GM12801 (cell line): ENCODE data around the gene RAB22A.

Source experiments
- TF ChIP-seq, protein P1 (sequence below): IDR thresholded peaks from one replicate; pipeline ENCODE4 v1.5.1; 2011; ENCODE audit warnings: control low read depth; ENCODE audit not compliant: insufficient read length; ENCODE audit errors: extremely low read depth

The RAB22A gene

DNA sequence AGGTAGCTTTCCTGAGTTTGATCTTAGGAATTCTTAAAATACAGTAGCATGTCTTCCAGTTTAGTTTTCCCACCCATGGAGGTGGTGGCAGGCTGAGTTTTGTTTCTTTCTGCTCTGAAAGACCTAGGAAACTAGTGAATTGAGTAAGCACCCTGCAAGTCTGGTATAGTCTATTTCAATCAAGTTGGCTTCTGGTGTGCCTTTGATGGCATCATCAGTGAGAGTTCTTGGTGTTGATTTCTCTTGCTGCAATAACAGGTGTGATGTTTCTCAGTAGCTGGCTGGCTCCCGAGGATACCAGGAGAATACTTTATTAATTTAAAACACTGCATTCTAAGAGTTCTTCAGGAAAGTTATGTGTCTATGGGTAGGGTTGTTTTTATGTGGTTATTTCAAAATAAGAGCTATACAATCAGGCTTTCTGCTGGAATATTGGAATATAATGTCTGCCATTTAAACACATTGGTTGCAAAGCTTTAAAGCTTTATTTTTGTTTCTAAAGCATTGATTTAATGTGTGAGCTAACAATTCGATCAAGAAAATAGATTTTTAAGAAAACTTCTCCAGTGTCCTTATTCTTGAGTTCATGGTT lies 98.5 kb downstream of the RAB22A start:
- TF ChIP-seq, protein P1, sequence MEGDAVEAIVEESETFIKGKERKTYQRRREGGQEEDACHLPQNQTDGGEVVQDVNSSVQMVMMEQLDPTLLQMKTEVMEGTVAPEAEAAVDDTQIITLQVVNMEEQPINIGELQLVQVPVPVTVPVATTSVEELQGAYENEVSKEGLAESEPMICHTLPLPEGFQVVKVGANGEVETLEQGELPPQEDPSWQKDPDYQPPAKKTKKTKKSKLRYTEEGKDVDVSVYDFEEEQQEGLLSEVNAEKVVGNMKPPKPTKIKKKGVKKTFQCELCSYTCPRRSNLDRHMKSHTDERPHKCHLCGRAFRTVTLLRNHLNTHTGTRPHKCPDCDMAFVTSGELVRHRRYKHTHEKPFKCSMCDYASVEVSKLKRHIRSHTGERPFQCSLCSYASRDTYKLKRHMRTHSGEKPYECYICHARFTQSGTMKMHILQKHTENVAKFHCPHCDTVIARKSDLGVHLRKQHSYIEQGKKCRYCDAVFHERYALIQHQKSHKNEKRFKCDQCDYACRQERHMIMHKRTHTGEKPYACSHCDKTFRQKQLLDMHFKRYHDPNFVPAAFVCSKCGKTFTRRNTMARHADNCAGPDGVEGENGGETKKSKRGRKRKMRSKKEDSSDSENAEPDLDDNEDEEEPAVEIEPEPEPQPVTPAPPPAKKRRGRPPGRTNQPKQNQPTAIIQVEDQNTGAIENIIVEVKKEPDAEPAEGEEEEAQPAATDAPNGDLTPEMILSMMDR, result no peak

DNA sequence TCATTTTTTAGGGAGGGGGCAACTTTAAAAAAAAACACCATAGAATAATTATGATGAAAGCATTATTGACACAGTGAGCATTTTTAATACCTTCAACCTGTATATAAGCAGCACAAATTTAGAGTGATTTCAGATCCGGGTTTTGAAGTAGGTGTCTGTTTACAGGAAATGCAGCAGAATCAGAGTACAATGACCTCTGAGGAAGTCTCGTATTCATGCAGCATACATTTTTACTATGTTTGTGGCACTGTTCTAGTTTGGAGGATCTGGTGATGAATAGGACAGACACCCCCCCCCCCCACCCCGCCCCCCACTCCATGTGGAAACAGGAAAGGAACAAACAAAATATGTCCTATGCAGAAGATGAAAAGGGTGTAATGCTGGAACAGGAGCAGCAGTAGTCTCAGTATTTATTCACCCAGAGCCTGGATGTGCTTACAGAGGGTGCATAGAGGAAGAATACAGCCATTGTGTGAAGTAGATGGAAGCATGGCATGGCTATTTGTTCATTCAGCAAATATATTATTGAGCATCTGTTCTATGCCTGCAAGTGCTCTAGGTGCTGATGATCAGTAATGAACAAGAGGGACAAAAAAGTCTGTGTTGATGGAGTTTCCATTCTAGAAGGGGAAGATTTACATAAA lies 99.2 kb downstream of the RAB22A start:
- TF ChIP-seq, protein P1, result no peak

DNA sequence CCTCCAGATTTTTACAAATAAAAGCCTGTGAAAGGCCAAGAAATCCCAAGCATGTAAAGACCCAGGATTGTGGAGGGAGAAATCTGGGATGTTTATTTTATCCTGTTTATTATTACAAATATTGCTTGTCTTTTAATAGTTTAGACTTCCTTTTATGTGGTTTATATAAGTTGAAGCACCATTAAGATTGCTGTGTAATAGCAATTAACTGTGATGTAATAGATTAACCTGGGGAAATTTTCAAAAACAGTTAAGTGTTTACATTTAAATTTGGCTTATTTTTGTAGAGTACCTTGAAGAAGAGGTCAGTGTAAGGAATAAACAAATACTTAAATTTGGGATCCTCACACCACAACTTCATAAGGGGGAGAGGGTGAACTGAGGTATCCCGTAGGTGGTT lies 106.5 kb downstream of the RAB22A start:
- TF ChIP-seq, protein P1, result no peak

DNA sequence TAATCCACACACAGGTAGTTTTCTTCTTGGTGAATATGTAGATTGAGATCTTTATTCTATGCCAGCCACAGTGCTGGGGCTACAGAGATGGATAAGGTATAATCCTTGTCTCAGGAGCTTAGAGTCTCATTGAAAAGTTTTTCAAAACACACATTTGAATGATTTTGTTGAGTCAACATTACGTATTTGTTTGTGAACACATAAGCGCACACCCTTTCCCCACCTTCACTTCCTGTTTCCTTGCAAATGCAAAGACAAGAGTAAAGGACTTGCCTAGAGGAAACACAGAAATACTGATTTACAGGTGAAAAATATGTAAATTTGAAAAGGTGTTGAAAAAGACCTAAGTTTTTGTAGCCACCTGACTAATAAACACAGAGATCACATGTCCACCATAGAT lies 107.3 kb downstream of the RAB22A start:
- TF ChIP-seq, protein P1, result no peak
